Loucy (cell line): ENCODE data around the gene WWOX.

ENCODE experiments used
- CTCF ChIP-seq: fragments of 200-600 bp; sonication (generic); conservative IDR thresholded peaks from 2 replicates; pipeline ENCODE4 v1.5.1; 2014; ENCODE audit warnings: mild to moderate bottlenecking, antibody characterized with exemption, low read length
- EZH2phosphoT487 ChIP-seq: fragments of 200-600 bp; IDR thresholded peaks from 2 replicates; pipeline ENCODE4 v1.6.1; 2018; ENCODE audit warnings: antibody characterized with exemption, mild to moderate bottlenecking, moderate library complexity, borderline replicate concordance

GRCh38 chr16:78326731-78327130 is 227.3 kb downstream of the WWOX start:
- no peak for TF ChIP-seq CTCF
- no peak for TF ChIP-seq EZH2phosphoT487
